Hepatocyte (in vitro differentiated cells): ENCODE measurements around the gene SKAP1.

Experiments
- CTCF ChIP-seq: fragments of 200-600 bp; sonication (generic); IDR thresholded peaks from 2 replicates; pipeline ENCODE4 v1.5.1; 2016; ENCODE audit warnings: antibody characterized with exemption, mild to moderate bottlenecking; ENCODE audit not compliant: poor library complexity
- EZH2 ChIP-seq: fragments of 200-600 bp; sonication (generic); IDR thresholded peaks from 2 replicates; pipeline ENCODE4 v1.6.1; 2016; ENCODE audit warnings: antibody characterized with exemption, mild to moderate bottlenecking, borderline replicate concordance

- TF ChIP-seq CTCF: no peak
- no peak for TF ChIP-seq EZH2
These were observed 190.4 kb downstream of the SKAP1 start for GRCh38 chr17:48239603-48239995.
